ENCODE measurements around the gene PAQR4. TPM values are rescaled to one million over a fixed set of nuclear protein-coding genes. Genes with fewer than 3 reads are reported as not detected.

The PAQR4 gene
- polyA plus RNA-seq, 2 of the 4 experiments (the other 2 are of a cell fraction) = 8.0 to 18.6 TPM

DNA sequence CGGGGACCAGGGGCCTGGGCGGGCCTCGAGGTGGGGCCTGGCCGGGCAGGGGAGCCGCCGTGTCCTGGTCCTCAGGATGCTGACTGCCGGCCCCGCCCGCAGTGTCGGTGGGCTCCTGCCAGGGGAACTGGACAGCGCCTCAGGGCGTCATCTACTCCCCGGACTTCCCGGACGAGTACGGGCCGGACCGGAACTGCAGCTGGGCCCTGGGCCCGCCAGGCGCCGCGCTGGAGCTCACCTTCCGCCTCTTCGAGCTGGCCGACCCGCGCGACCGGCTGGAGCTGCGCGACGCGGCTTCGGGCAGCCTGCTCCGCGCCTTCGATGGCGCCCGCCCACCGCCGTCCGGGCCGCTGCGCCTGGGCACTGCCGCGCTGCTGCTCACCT lies 2.3 kb upstream of the PAQR4 start:
- H3K4me1 ChIP-seq = peaks cover 26% of the 10 kb centered on the region
- FAIRE-seq = no peak
- H3K4me2 ChIP-seq = no peak overlapping the region
- H3K4me3 ChIP-seq = no peak overlapping the region
- no peak for ATAC-seq
- ChIA-PET POLR2A (no interaction called here), CTCF (interaction anchor here (0.7 to 2.6 kb wide), 4 partner anchors 11 to 17 kb away, joined by 3 to 7 read pairs (median 4); no protein-coding TSS in a partner anchor)
- no peak for DNase-seq (ENCODE audit: low read depth in 1 of 2, low spot score in 1 of 2)
- WGBS (ENCODE audit: missing lambda C conversion rate) = 97% methylated on average over 43 of the region's 46 CpGs
- TF ChIP-seq EHF (CRISPR knock-in tag; IDR thresholded peaks at IDR 0.05) (no peak), MAFK (IDR thresholded peaks at IDR 0.05; ENCODE audit: partially characterized antibody) (no peak), GATA3 (IDR thresholded peaks at IDR 0.05; ENCODE audit: borderline replicate concordance) (no peak), CHD2 (IDR thresholded peaks at IDR 0.05; ENCODE audit: low read length, partially characterized antibody) (no peak)
- no peak overlapping the region for H3K27ac ChIP-seq
- no peaks in the 10 kb centered on the region for H3K9me3 ChIP-seq

GRCh38 chr16:2967211-2967631 lies 1.9 kb upstream of the PAQR4 start:
- Histone ChIP-seq H3K4me1 (peaks cover 26% of the 10 kb centered on the region), H3K4me3 (no peak overlapping the region), H3K4me2 (no peak overlapping the region), H3K9me3 (no peaks in the 10 kb centered on the region), H3K27ac (no peak overlapping the region)
- FAIRE-seq = no peak
- ATAC-seq = no peak
- CTCF ChIA-PET = interaction anchor here (1.3 to 2.6 kb wide), 3 partner anchors 11 to 17 kb away, joined by 3 to 7 read pairs (median 6); no protein-coding TSS in a partner anchor
- DNase-seq (ENCODE audit: low read depth in 1 of 2, low spot score in 1 of 2) = no peak
- TF ChIP-seq CBX2 (IDR thresholded peaks at IDR 0.05; ENCODE audit: borderline replicate concordance, low read depth) = no peak
- TF ChIP-seq BHLHE40 (IDR thresholded peaks at IDR 0.05; ENCODE audit: low read depth, low read length) = no peak
- 95% methylated on average over 30 of the region's 51 CpGs for WGBS (ENCODE audit: missing lambda C conversion rate)
- POLR2A ChIA-PET = no interaction called here

DNA sequence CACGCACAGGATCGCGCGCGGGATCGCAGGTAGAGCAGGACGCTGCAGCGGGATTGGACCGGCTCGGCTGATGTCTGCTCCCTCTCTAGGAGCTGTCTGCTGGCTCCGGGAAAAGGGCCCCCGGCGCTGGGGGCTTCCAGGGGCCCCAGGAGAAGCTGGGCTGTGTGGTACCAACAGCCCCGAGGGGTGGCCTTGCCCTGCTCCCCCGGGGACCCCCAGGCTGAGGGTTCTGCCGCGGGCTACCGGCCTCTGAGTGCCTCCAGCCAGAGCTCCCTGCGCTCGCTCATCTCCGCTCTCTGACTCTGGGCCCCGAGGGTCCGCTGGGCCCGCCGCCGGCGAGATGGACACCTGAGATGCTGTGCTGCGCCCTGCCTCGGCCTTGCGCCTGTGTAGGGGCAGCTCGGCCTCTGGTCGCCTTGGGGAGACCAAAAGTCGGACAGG lies 1.4 kb upstream of the PAQR4 start:
- Histone ChIP-seq H3K4me1 (peaks cover 25% of the 10 kb centered on the region), H3K9me3 (no peaks in the 10 kb centered on the region), H3K27ac (no peak overlapping the region), H3K4me3 (no peak overlapping the region), H3K4me2 (no peak overlapping the region)
- ATAC-seq (no peak), DNase-seq (ENCODE audit: low read depth in 1 of 2, low spot score in 1 of 2) (no peak), FAIRE-seq (no peak)
- CTCF ChIA-PET = interaction anchor here (0.5 to 2.6 kb wide), 4 partner anchors 10 to 416 kb away, joined by 3 to 7 read pairs (median 5); no protein-coding TSS in a partner anchor
- TF ChIP-seq SREBF2 (IDR thresholded peaks at IDR 0.05) = no peak
- TF ChIP-seq RARB (CRISPR knock-in tag; IDR thresholded peaks at IDR 0.05) = no peak
- POLR2A ChIA-PET = no interaction called here
- WGBS (ENCODE audit: missing lambda C conversion rate) = 93% methylated on average over 30 of the region's 33 CpGs

GRCh38 chr16:2968368-2968737 lies 795 bp upstream of the PAQR4 start:
- Histone ChIP-seq H3K4me2 (peak overlapping the region; percentile 100), H3K27ac (peak overlapping the region in 1 of 2 experiments; percentile 91; a peak in 2 of 6 replicates), H3K9me3 (no peaks in the 10 kb centered on the region), H3K4me1 (peaks cover 19% of the 10 kb centered on the region), H3K4me3 (peak overlapping the region; percentile 97; the same call in 2 of the 3 replicates)
- CTCF ChIA-PET = interaction anchor here (0.5 to 2.3 kb wide), 2 partner anchors 9 to 417 kb away, joined by 4 to 7 read pairs; no protein-coding TSS in a partner anchor
- POLR2A ChIA-PET = no interaction called here
- 61% methylated on average over 16 of the region's 18 CpGs for WGBS (ENCODE audit: missing lambda C conversion rate)
- TF ChIP-seq CHD2 (IDR thresholded peaks at IDR 0.05; ENCODE audit: low read length, partially characterized antibody) (no peak), NPAS2 (CRISPR knock-in tag; IDR thresholded peaks at IDR 0.05; ENCODE audit: borderline replicate concordance) (no peak), ZNF302 (CRISPR knock-in tag; IDR thresholded peaks at IDR 0.05) (no peak), CBX2 (IDR thresholded peaks at IDR 0.05; ENCODE audit: borderline replicate concordance, low read depth) (no peak), EHMT2 (IDR thresholded peaks at IDR 0.05; ENCODE audit: low read depth) (no peak), HOXB5 (CRISPR knock-in tag; IDR thresholded peaks at IDR 0.05) (no peak), FOSB (CRISPR knock-in tag; IDR thresholded peaks at IDR 0.05) (no peak), KDM5A (IDR thresholded peaks at IDR 0.05) (no peak), RFX5 (IDR thresholded peaks at IDR 0.05) (no peak)
- ATAC-seq (no peak), DNase-seq (ENCODE audit: low read depth in 1 of 2, low spot score in 1 of 2) (no peak), FAIRE-seq (no peak)
